ENCODE data around the gene TXLNB. TPM values are rescaled to one million over a fixed set of nuclear protein-coding genes. Genes with fewer than 3 reads are reported as not detected.
"Not testable (repeated sequence)": the region's sequence is repeated elsewhere in the genome, so short reads cannot be mapped to it uniquely, and the experiment has no call there.

TXLNB gene
- polyA plus RNA-seq, 5 donors = 1.4 to 3.6 (median 1.8) TPM

- no peak for DNase-seq
Observed at GRCh38 chr6:139313229-139313628, 21.4 kb upstream of the TXLNB start.

DNA sequence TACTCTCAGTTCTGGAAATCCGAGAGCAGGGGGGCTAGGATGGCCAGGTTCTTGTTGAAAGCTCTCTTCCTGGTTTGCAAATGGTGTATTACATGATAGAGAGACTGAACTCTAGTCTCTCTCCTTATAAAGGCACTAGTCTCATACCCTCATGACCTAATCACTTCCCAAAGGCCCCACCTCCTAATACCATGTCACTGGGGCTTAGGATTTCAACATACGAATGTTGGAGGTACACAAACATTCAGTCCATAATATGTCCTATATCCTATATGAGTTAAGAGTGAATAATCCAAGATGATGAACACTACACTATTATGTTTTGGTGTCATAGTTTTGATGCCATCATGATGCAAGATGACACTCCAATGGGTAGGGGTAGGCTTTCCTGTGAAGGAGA, 20.0 kb upstream of the TXLNB start:
- DNase-seq = no peak

DNA sequence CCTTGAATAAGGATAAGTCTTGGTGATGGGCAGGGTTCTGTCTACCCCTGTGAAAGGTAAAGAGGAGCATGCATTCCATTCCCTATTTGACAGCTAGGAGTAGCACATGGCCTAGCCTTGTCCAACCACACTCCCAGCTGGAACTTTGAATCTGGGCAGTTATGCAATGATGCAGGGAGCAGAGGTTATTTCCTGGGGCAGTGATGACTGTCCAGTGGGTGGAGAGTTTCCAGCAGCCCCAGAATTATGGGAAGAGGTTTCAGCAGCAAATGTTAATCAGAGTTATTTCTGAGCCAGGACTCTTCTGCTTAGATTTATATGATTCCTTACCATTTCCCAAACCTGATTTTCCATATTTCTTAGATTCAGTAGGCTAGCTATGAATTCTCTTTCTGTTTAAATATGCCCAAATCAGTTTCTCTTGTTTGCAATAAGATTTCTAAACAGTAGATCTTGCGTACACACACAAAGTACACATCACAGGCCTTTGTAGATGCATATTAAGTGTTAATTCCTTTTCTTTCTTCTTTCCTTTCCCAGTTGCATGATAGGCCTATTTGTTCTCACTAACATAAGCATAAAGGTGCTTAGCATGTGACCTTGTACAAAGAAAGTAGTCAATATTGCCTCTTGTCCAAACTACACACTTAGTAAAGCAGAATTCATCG, 17.3 kb upstream of the TXLNB start:
- no peak for DNase-seq

- no peak for DNase-seq
Observed at GRCh38 chr6:139308286-139308916, 16.6 kb upstream of the TXLNB start.

DNA sequence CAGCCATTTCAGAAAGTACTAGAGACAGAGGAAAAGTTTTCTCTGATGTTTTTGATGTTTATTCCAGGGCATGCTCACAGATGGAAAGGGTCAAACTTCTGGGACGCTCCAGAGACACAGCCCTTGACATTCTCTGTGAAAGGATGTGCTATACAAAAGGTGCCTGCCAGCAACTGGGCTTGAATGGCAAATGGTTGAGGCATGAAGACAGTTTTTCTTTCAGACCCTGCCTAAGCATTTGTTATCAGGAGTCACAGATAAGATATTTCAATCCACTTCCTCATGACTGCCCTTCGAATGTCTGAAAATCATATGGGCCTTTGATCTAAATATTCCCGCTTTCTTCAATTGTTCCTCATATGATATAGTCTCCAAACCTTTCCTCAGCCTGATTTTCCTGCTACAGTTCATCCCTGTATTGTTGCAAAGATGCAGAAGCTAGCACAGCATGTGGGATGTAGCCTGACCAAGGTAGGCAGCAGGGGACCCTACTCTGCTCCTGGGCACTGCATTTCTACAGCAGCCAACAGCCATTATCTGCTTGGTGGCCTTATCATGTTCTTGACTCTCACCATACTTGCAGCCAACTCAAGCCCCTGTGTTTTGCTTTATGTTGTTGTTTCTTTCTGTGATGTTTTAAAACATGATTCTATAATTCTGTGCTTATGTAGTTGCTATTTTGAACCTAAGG, 14.6 kb upstream of the TXLNB start:
- DNase-seq = no peak

DNA sequence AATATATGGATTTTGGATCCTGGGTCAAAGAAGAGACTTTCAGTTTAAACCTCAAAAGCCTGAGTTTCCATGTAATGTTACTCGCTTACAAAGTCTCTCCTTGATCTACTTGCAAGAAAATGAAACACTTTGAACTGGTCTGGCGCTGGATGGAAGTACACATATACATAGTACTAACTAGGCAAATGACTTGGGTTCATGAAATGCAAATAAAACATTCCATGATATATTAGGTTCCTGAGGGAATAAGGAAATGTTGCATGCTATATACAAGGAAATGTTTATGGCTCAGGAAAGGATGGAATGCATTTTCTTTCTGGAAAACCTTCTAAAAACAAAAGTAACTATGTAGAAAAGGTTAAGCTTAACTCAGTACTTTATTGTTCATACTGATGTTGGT, 11.4 kb upstream of the TXLNB start:
- DNase-seq = no peak

DNA sequence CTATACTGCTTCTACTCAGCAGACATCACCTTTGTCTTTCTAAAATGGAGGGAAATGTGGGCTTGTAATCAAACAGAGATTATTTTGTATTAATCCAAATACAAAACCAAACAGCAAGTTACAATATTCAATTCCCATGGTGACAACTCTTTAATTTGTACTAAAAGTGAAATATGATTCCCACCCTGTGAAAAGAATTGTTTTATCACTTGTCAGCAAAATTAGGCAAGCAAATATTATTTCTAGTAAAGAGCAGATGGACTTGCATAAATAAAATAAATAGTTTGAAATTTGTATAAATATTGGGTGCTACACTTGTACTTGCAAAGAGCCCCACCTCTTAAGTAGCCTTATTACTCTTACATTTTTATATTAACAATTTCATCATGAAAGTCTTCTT, 6.1 kb upstream of the TXLNB start:
- DNase-seq = no peak

DNA sequence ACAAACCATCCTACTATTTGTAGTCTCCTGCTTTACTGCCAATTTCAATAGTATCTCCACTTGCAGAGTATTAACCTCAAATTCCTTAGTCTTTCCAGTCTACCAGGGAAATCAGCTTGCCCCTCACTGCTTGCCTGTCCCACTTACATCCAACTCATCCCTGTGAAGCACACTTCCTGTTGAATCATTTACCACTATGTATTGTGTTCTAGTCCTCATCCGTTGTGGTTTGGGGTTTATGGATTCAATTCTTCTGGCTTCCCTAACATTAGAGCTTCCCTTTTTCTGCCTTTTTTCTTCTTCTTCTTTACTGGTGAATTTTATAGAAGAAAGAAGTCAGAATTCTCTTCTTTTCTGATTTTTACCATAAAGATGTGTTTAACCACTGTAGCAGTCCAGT, 5.1 kb upstream of the TXLNB start:
- DNase-seq = no peak

GRCh38 chr6:139295901-139296300, 4.1 kb upstream of the TXLNB start:
- DNase-seq = no peak

- DNase-seq = no peak
Observed at GRCh38 chr6:139294090-139294489, 2.3 kb upstream of the TXLNB start.

GRCh38 chr6:139293230-139293629, 1.4 kb upstream of the TXLNB start:
- not testable (repeated sequence) for DNase-seq

- peak; percentile 27 to 31 for DNase-seq
Observed at GRCh38 chr6:139290787-139291311, 949 bp downstream of the TXLNB start.

DNA sequence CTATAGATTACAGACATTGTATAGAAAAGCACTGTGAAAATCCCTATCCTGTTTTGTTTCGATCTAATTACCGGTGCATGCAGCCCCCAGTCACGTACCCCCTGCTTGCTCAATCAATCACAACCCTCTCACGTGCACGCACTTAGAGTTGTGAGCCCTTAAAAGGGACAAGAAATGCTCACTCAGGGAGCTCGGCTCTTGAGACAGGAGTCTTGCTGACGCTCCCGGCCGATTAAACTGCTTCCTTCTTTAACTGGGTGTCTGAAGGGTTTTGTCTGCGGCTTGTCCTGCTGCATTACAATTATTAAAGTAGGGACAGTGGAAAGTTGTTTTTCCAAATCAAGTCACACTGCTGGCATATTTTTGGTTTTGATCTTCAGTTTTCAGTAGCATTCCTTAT, 2.6 kb downstream of the TXLNB start:
- DNase-seq = no peak

DNA sequence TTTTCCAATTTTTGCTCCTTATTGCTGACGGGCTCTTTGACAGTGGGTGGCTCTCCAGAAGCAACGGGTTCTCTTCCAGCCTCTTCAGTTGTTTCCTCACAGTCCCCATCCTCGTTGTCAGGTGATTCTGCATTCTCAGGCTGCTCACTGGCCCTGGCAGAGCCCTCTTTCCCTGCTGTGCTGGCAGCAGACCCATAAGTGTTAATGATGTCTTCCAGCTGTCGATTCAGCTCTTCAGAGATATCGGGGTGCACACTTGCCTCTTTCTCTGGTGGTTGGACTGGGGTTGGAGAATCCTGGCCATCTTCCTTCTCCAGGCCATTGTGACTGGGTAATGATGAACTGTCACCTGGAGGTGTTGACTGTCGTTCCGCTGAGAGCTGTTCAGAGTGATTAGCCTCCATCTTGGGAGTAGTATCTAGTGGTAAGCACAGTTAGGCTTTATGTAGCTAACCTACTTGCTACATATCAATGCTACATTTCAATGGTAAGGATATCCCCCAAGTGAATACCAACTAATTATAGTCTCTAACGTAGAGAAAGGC, 3.2 kb downstream of the TXLNB start:
- DNase-seq = no peak

GRCh38 chr6:139287868-139288267, 3.9 kb downstream of the TXLNB start:
- no peak for DNase-seq

DNA sequence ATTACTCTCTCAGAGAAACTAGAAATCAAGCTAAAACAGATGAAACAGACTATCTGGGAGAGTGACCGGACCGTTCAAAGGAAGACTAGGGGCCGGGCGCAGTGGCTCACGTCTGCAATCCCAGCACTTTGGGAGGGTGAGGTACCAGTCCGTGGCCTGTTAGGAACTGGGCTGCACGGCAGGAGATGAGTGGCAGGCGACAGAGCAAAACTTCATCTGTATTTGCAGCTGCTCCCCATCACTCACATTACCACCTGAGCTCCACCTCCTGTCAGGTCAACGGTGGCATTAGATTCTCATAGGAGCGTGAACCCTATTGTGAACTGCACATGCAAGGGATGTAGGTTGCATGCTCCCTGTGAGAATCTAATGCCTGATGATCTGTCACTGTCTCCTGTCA, 5.4 kb downstream of the TXLNB start:
- not testable (repeated sequence) for DNase-seq

DNA sequence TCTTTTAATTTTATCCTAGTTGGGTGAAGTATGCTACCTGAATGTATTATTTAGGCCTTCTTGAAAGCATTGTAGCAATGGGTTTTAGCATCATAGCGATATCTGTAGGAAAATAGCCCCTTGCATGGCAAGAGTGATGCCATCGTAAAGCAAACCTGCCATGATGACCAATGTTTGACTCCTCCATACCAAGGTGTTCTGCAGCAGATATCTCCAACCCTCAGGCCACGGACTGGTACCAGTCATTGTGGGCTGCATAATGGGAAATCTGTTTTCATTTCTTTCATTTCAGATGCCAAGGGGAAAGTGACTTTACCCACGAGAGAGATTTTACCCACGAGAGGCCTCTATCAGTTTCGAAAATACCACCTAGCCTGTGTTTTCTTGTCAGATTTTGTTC, 6.2 kb downstream of the TXLNB start:
- DNase-seq = no peak

GRCh38 chr6:139284789-139285188, 7.0 kb downstream of the TXLNB start:
- DNase-seq = no peak

GRCh38 chr6:139282684-139283083, 9.1 kb downstream of the TXLNB start:
- DNase-seq = no peak

- no peak for DNase-seq
Observed at GRCh38 chr6:139278190-139278589, 13.6 kb downstream of the TXLNB start.

DNA sequence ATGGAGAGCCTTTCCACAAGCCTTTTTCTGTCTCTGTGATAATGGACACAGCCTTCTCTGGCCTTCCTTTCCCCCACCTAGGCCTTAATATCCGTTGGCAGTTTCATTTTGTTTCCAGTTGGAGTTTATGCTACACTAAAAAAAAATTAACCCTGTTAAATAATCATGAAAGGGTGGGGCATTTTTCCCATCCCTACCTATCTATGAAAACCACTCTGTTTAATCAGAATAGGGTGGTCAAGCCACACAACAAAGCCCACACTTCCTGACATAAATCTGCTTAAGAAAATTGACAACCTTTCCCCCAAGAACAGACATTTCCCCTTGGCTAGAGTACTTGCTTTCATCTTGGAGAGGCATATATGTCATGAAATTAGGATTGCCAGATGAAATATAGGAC, 14.2 kb downstream of the TXLNB start:
- no peak for DNase-seq

GRCh38 chr6:139277161-139277560, 14.6 kb downstream of the TXLNB start:
- DNase-seq = no peak

Measured in right lung (tissue), 5 donors.